B cell (primary cell): ENCODE measurements around the gene SEMA3G. TPM values are rescaled to one million over a fixed set of nuclear protein-coding genes. Genes with fewer than 3 reads are reported as not detected.

Source experiments
- ATAC-seq: fragments of 200-7000 bp; cut with Tn5 transposase; one replicate; pipeline ENCODE4 v1.10.0; 2021; ENCODE audit warnings: low read depth, mild to moderate bottlenecking, moderate number of reproducible peaks, moderate library complexity
- CTCF ChIA-PET: fragments of 350-600 bp; sonication (Branson Sonifier 250); formaldehyde crosslinking; loops from one replicate; lab custom pipeline; 2021; ENCODE audit warnings: antibody characterized with exemption, inconsistent platforms; lab: Charles Lee
- POLR2A ChIA-PET: fragments of 350-600 bp; sonication (Branson Sonifier 250); formaldehyde crosslinking; loops from one replicate; lab custom pipeline; 2021; ENCODE audit warnings: antibody characterized with exemption; lab: Charles Lee
- DNase-seq: peaks from one replicate; pipeline ENCODE4 v3.0.0; 2013
- H2AFZ ChIP-seq: 2 replicates; pipeline ENCODE4 v1.6.1; 2012; ENCODE audit warnings: mild to moderate bottlenecking, low read depth, low read length; ENCODE audit not compliant: insufficient read depth, poor library complexity, severe bottlenecking
- H3K27ac ChIP-seq, 2 donors: 1 replicate in 1 of 2; 2 replicates in 1 of 2; pipeline ENCODE4 v1.5.1; 2012 to 2013; ENCODE audit warnings: low read length in 2 of 2, mild to moderate bottlenecking in 2 of 2, moderate library complexity in 1 of 2
- H3K27me3 ChIP-seq, 4 experiments: fragments of 200-600 bp in 1 of 4; sonication (generic) in 1 of 4; replicated peaks in 1 of 4; 1 replicate in 2 of 4; 2 replicates in 2 of 4; pipeline versions ENCODE4 v1.6.1 to v1.7.0; 2013 to 2016; ENCODE audit warnings: low read length in 3 of 4, mild to moderate bottlenecking in 2 of 4, mixed read lengths in 1 of 4, moderate library complexity in 1 of 4; ENCODE audit not compliant: insufficient read depth in 4 of 4, control insufficient read depth in 3 of 4; ENCODE audit errors: control extremely low read depth in 1 of 4
- H3K36me3 ChIP-seq, 2 experiments: replicated peaks in 1 of 2; 1 replicate in 1 of 2; 2 replicates in 1 of 2; pipeline versions ENCODE4 v1.6.1 to v1.7.1; 2013; ENCODE audit warnings: low read length in 1 of 2; ENCODE audit not compliant: insufficient read depth in 2 of 2, control insufficient read depth in 1 of 2; ENCODE audit errors: control extremely low read depth in 1 of 2, extremely low read depth in 1 of 2
- H3K4me1 ChIP-seq, 2 donors: fragments of 200-600 bp in 1 of 2; sonication (generic) in 1 of 2; 1 replicate in 1 of 2; 2 replicates in 1 of 2; pipeline versions ENCODE4 v1.5.1 to v1.6.1; 2013 to 2017; ENCODE audit warnings: low read length in 2 of 2; ENCODE audit not compliant: control insufficient read depth in 2 of 2, insufficient read depth in 2 of 2
- H3K4me2 ChIP-seq: replicated peaks from 2 replicates; pipeline ENCODE3; 2012; ENCODE audit warnings: mild to moderate bottlenecking, low read depth, low read length; ENCODE audit not compliant: poor library complexity, severe bottlenecking
- H3K4me3 ChIP-seq, 5 experiments: fragments of 200-600 bp in 1 of 5; sonication (generic) in 1 of 5; 1 replicate in 3 of 5; 2 replicates in 2 of 5; pipeline versions ENCODE4 v1.5.1 to v1.7.0; 2011 to 2016; ENCODE audit warnings: low read length in 4 of 5, mild to moderate bottlenecking in 4 of 5, low read depth in 2 of 5, control low read depth in 1 of 5, moderate library complexity in 1 of 5; ENCODE audit not compliant: insufficient read depth in 1 of 5; ENCODE audit errors: control extremely low read depth in 1 of 5, extremely low read depth in 1 of 5
- H3K79me2 ChIP-seq: fragments of 200-600 bp; sonication (generic); one replicate; pipeline ENCODE4 v1.6.0; 2016; ENCODE audit warnings: low read length; ENCODE audit not compliant: control insufficient read depth, insufficient read depth
- H3K9ac ChIP-seq: fragments of 200-600 bp; sonication (generic); 2 replicates; pipeline ENCODE4 v1.6.1; 2017; ENCODE audit warnings: mild to moderate bottlenecking, low read length, moderate library complexity
- H3K9me3 ChIP-seq, 3 donors: one replicate each; pipeline versions ENCODE4 v1.6.1 to v1.7.1; 2013; ENCODE audit warnings: low read length in 2 of 3; ENCODE audit not compliant: control insufficient read depth in 2 of 3, insufficient read depth in 1 of 3; ENCODE audit errors: control extremely low read depth in 1 of 3
- H4K20me1 ChIP-seq: 2 replicates; pipeline ENCODE4 v1.6.0; 2012; ENCODE audit warnings: mild to moderate bottlenecking, low read length; ENCODE audit not compliant: insufficient read depth, control insufficient read depth, poor library complexity, severe bottlenecking
- H3K27ac Mint-ChIP-seq: one replicate; pipeline ENCODE4 v1.8.0; 2021; ENCODE audit warnings: mixed read lengths
- H3K27me3 Mint-ChIP-seq: one replicate; pipeline ENCODE4 v1.8.0; 2021; ENCODE audit warnings: mixed read lengths
- H3K4me1 Mint-ChIP-seq: one replicate; pipeline ENCODE4 v1.8.0; 2021; ENCODE audit warnings: mixed read lengths
- H3K4me3 Mint-ChIP-seq: one replicate; pipeline ENCODE4 v1.8.0; 2021; ENCODE audit warnings: mixed read lengths
- H3K9me3 Mint-ChIP-seq: one replicate; pipeline ENCODE4 v1.8.0; 2022; ENCODE audit warnings: mixed read lengths; ENCODE audit not compliant: insufficient read depth
- EZH2 ChIP-seq: IDR thresholded peaks from 2 replicates; pipeline ENCODE4 v1.6.1; 2012; ENCODE audit warnings: borderline replicate concordance, low read depth, mild to moderate bottlenecking, moderate library complexity, low read length; ENCODE audit not compliant: insufficient read depth, poor library complexity, severe bottlenecking
- WGBS: methylation state at CpG from one replicate; pipeline ENCODE4 v1.1.5; 2013; ENCODE audit warnings: missing lambda C conversion rate; ENCODE audit not compliant: insufficient coverage; 5-methylcytosine and 5-hydroxymethylcytosine counted together
- intact Hi-C: fragments of 100-400 bp; cut with micrococcal nuclease; formaldehyde crosslinking; loops from one replicate; pipeline ENCODE4 v1.10.0; 2022
- polyA plus RNA-seq: library from polyadenylated mRNA; depleted of rRNA; stranded (reverse); fragments of >200 nt; gene quantifications from 2 replicates; pipeline ENCODE4 v1.2.3, GENCODE V29; 2012
- total RNA-seq, 2 donors: library from RNA; stranded (reverse); fragments of 120-200 nt in 1 of 2; gene quantifications; 1 replicate in 1 of 2; 2 replicates in 1 of 2; pipeline versions ENCODE4 v1.2.3 to v1.2.4, GENCODE V29; 2013 to 2022
- TF ChIP-seq, protein P1 (sequence below): fragments of 200-600 bp; IDR thresholded peaks from one replicate; pipeline ENCODE4 v1.8.0; 2022; ENCODE audit warnings: antibody characterized with exemption, mild to moderate bottlenecking

SEMA3G gene
- total and polyA plus RNA-seq, 2 donors (not counting 1 experiment from before 2014, with no cell fraction given), result 0.10 to 0.42 TPM

DNA sequence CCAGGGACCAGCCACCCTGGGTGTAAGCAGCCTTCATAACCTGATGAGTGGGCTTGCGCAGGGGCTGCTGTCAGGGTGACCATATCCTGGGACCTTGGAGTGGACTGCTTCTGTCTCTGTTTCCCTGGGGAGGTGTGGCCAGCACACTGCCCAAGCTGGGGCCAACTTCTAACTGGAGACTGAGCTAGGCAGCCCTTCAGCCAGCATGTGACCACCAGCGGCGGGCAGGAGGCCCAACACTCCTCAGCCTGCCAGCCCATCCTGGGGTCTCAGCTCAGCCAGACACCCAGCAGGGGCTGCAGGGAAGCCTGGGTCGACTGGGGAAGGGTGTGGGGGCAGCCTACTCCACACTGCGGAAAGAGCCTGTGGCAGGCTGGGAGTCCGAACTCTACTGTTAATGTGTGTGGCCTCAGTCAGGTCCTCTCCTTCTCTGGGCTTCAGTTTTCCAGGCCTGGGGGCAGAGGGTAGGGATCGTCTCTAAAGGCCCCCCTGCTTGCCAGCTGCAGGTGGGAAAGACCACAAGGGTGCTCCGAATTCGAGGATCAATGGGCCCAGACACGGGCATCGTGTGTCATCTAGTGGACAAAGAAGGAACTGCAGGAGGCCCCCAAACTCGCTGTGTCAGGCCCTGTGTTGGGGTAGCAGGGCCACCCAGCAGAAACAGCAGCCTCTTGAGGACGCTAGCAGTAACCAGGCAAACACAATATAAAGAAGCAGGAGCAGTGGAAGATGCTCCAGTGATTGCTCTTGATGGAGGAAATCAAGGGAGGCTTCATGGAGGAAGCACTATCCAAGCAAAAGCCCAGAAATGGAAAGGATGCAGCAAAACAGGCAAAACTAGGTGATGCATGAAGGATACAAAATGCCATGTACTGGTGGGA is 2.0 kb upstream of the SEMA3G start:
- Mint-ChIP-seq H3K9me3 (no peaks in the 10 kb centered on the region), H3K4me1 (peaks cover 6% of the 10 kb centered on the region), H3K4me3 (no peak overlapping the region), H3K27me3 (no peaks in the 10 kb centered on the region), H3K27ac (no peak overlapping the region)
- Histone ChIP-seq H3K36me3 (no peaks in the 10 kb centered on the region), H3K4me1 (peaks cover 0 to 13% of the 10 kb centered on the region in 2 donors), H2AFZ (no peak overlapping the region), H3K4me3 (no peak overlapping the region), H3K9me3 (no peaks in the 10 kb centered on the region), H3K27me3 (no peaks in the 10 kb centered on the region), H4K20me1 (no peaks in the 10 kb centered on the region), H3K79me2 (peaks cover 2% of the 10 kb centered on the region), H3K4me2 (peak overlapping the region; percentile 10), H3K27ac (no peak overlapping the region), H3K9ac (no peak overlapping the region)
- ATAC-seq, result peak; percentile 71
- DNase-seq, result peak; percentile 85
- 43% methylated on average over 13 of the region's 13 CpGs for WGBS
- CTCF ChIA-PET, result interaction anchor here (0.6 to 5.7 kb wide), 24 partner anchors 8 to 448 kb away, joined by 3 to 61 read pairs (median 4); partner anchors contain the start of genes NISCH, TLR9 and WDR82
- TF ChIP-seq, protein P1, sequence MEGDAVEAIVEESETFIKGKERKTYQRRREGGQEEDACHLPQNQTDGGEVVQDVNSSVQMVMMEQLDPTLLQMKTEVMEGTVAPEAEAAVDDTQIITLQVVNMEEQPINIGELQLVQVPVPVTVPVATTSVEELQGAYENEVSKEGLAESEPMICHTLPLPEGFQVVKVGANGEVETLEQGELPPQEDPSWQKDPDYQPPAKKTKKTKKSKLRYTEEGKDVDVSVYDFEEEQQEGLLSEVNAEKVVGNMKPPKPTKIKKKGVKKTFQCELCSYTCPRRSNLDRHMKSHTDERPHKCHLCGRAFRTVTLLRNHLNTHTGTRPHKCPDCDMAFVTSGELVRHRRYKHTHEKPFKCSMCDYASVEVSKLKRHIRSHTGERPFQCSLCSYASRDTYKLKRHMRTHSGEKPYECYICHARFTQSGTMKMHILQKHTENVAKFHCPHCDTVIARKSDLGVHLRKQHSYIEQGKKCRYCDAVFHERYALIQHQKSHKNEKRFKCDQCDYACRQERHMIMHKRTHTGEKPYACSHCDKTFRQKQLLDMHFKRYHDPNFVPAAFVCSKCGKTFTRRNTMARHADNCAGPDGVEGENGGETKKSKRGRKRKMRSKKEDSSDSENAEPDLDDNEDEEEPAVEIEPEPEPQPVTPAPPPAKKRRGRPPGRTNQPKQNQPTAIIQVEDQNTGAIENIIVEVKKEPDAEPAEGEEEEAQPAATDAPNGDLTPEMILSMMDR, result peak; percentile 100
- TF ChIP-seq EZH2, result no peak
- POLR2A ChIA-PET, result no interaction called here
- intact Hi-C loops, result loop anchor here (1.0 to 2.0 kb wide), 4 partner anchors 19 to 446 kb away; no protein-coding TSS in a partner anchor

DNA sequence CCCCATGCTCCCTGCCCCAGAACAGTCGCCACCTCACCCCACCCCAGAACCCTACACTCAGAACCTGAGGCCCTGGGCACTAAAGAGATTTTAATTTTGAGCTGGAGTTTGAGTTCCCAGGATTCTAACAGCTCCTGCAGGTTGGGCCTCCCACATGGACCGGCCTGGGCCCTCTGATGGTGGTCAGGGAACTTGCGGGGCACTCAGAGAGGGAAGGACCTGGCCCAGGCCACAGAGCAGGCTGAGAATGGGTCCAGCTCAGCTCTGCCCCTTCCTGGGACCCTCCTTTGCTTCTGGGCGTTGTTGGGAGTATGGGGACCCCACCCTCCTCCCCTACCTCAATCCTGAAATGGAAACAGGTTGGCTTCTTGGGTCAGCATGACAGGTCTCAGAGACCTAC is 1.1 kb upstream of the SEMA3G start:
- H3K27me3 Mint-ChIP-seq, result no peaks in the 10 kb centered on the region
- Histone ChIP-seq H3K79me2 (no peaks in the 10 kb centered on the region), H3K36me3 (no peaks in the 10 kb centered on the region), H3K4me2 (no peak overlapping the region), H3K27me3 (no peaks in the 10 kb centered on the region), H3K9ac (no peak overlapping the region), H3K4me3 (no peak overlapping the region), H3K4me1 (peaks cover 0 to 13% of the 10 kb centered on the region in 2 donors), H3K9me3 (no peaks in the 10 kb centered on the region), H4K20me1 (no peaks in the 10 kb centered on the region), H2AFZ (no peak overlapping the region), H3K27ac (no peak overlapping the region)
- H3K9me3 Mint-ChIP-seq, result no peaks in the 10 kb centered on the region
- ChIA-PET CTCF (interaction anchor here (0.6 to 5.7 kb wide), 20 partner anchors 8 to 301 kb away, joined by 3 to 61 read pairs (median 4); partner anchors contain the start of genes NISCH, TLR9, UQCC5 and WDR82), POLR2A (no interaction called here)
- H3K4me3 Mint-ChIP-seq, result no peak overlapping the region
- 88% methylated on average over 2 of the region's 4 CpGs for WGBS
- peaks cover 6% of the 10 kb centered on the region for H3K4me1 Mint-ChIP-seq
- TF ChIP-seq, protein P1, result no peak
- no peak for TF ChIP-seq EZH2
- intact Hi-C loops, result loop anchor here (2.0 kb wide), 1 partner anchor 225 kb away; no protein-coding TSS in a partner anchor
- no peak overlapping the region for H3K27ac Mint-ChIP-seq
- no peak for DNase-seq
- ATAC-seq, result no peak
